SJCRH30 (cell line): ENCODE results near the gene ERBB2. TPM values are rescaled to one million over a fixed set of nuclear protein-coding genes. Genes with fewer than 3 reads are reported as not detected.
"Not testable (repeated sequence)": the region's sequence is repeated elsewhere in the genome, so short reads cannot be mapped to it uniquely, and the experiment has no call there.

Experiments
- DNase-seq, 2 experiments: peaks; one replicate each; pipeline ENCODE4 v3.0.0-alpha.2; 2015 to 2020
- H3K27ac ChIP-seq: fragments of 250-450 bp; sonication (Bioruptor Pico); 2 replicates; pipeline ENCODE4 v1.5.1; 2020; ENCODE audit warnings: mild to moderate bottlenecking, moderate library complexity
- H3K27me3 ChIP-seq: fragments of 250-450 bp; sonication (Bioruptor Pico); 2 replicates; pipeline ENCODE4 v1.5.1; 2020; ENCODE audit warnings: mild to moderate bottlenecking, moderate library complexity
- H3K36me3 ChIP-seq: fragments of 250-450 bp; sonication (Bioruptor Pico); 2 replicates; pipeline ENCODE4 v1.5.1; 2020; ENCODE audit warnings: mild to moderate bottlenecking, moderate library complexity
- H3K4me1 ChIP-seq: fragments of 250-450 bp; sonication (Bioruptor Pico); 2 replicates; pipeline ENCODE4 v1.5.1; 2020; ENCODE audit warnings: mild to moderate bottlenecking, moderate library complexity
- H3K4me3 ChIP-seq: fragments of 250-450 bp; sonication (Bioruptor Pico); 2 replicates; pipeline ENCODE4 v1.5.1; 2020; ENCODE audit warnings: mild to moderate bottlenecking, moderate library complexity
- H3K9me3 ChIP-seq: fragments of 250-450 bp; sonication (Bioruptor Pico); replicated peaks from 2 replicates; pipeline ENCODE4 v1.5.1; 2020; ENCODE audit warnings: mild to moderate bottlenecking, moderate library complexity
- total RNA-seq: library from RNA; depleted of rRNA; stranded (reverse); fragments of >200 nt; shearing (Covaris generic); gene quantifications from 2 replicates; pipeline ENCODE4 v1.2.3, GENCODE V29; 2014

Gene ERBB2
- total RNA-seq, 1 experiment from 2014 or later, result 8.7 TPM

GRCh38 chr17:39756380-39757079 lies 56.7 kb downstream of the ERBB2 start:
- no peak for DNase-seq
- no peaks in the 10 kb centered on the region for H3K9me3 ChIP-seq
- peaks cover 8% of the 10 kb centered on the region; the same call in 1 of the 2 replicates for H3K27me3 ChIP-seq
- H3K4me3 ChIP-seq, result no peak overlapping the region
- no peak overlapping the region for H3K27ac ChIP-seq
- H3K4me1 ChIP-seq, result no peaks in the 10 kb centered on the region
- H3K36me3 ChIP-seq, result no peaks in the 10 kb centered on the region

DNA sequence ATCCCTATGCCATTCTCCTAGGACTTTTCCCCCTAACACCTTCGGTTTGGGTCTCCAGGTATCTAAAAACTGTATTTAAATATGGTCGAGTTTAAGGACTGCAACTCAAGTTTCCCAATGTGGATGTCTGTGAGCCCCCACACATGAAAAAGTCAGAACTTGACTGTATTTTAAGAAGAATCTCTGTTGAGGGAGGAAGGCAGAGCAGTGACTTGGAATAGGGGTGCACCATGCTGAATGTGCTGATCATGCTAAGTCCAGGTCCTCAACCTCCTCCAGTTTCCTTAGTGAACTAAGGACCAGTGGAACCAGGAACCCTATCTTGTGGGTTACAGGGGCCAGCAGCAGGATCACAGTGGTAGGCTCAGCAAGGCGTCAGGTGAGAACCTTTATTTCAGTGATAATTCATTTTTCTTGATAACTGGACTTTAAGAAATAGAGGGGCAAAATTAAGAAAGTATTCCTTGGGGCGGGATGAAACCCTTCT lies 57.4 kb downstream of the ERBB2 start:
- Histone ChIP-seq H3K27me3 (peaks cover 8% of the 10 kb centered on the region; the same call in 1 of the 2 replicates), H3K27ac (no peak overlapping the region), H3K4me1 (no peaks in the 10 kb centered on the region; the same call in 1 of the 2 replicates), H3K36me3 (no peaks in the 10 kb centered on the region), H3K9me3 (no peaks in the 10 kb centered on the region), H3K4me3 (no peak overlapping the region)
- no peak for DNase-seq

DNA sequence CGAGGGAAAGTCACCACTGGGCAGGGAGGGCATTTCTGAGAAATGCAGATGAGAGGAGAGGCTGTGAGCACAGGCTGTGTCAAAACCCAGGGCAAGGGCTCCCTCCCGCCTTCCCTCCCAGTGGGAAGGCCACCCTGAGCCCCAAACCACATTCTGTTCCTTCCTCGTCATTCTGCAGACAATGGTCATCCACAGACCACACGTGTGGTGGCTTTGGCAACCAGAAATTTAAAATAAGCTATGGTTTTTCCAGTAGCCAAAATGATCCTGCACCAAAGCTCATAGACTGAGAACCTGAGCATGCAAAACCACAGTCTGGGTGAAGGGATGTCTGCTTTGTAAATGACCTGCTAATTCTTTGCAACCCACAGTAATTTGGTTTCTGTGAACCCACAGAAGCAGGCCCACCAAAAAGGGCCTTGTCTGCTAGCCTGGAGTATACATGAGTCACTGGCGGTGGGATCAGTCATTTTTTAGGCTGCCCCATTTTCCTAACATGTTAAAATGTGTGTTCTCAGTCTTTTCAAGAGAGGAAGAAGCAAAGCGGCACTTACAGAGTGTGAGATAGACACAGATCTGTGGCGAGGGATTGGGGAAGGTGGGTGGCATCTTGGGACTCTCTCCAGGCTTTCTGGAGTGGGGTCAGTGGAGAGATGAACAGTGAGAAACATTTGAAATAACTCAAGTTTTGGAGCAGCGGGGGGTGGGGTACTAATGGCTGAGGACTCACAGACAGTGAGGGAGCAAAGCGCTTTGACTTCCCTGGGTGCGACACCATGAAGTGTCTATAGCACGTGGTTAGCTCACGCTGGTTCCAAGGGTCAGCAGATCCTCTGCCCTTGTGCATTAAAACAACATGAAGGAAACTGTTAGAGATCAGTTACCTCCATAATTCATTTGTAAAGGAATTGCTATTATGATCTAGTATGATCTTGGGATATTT lies 58.3 kb downstream of the ERBB2 start:
- Histone ChIP-seq H3K9me3 (no peaks in the 10 kb centered on the region), H3K36me3 (no peaks in the 10 kb centered on the region), H3K4me1 (peaks cover 9% of the 10 kb centered on the region; the same call in 1 of the 2 replicates), H3K27me3 (peaks cover 8% of the 10 kb centered on the region; the same call in 1 of the 2 replicates), H3K4me3 (no peak overlapping the region), H3K27ac (no peak overlapping the region)
- no peak for DNase-seq

DNA sequence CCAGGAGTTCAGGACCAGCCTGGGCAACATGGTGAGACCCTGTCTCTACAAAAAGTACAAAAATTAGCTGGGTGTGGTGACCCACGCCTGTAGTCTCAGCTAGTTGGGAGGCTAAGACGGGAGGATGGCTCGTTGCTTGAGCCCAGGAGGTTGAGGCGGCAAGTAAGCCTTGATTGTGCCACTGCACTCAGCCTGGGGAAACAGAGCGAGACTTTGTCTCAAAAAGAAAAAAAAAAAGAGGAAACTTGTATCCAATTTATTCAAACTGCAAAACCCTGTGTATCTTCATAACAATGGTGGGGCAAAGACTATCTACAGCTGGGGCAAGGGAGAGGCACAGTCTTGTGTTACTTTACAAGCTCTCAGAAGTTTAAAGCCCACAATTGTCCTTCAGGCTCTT lies 59.3 kb downstream of the ERBB2 start:
- no peak for DNase-seq
- H3K27ac ChIP-seq, result no peak overlapping the region
- H3K4me1 ChIP-seq, result peaks cover 14% of the 10 kb centered on the region; the same call in 1 of the 2 replicates
- peaks cover 8% of the 10 kb centered on the region; the same call in 1 of the 2 replicates for H3K27me3 ChIP-seq
- no peak overlapping the region for H3K4me3 ChIP-seq
- no peaks in the 10 kb centered on the region for H3K36me3 ChIP-seq
- H3K9me3 ChIP-seq, result no peaks in the 10 kb centered on the region

DNA sequence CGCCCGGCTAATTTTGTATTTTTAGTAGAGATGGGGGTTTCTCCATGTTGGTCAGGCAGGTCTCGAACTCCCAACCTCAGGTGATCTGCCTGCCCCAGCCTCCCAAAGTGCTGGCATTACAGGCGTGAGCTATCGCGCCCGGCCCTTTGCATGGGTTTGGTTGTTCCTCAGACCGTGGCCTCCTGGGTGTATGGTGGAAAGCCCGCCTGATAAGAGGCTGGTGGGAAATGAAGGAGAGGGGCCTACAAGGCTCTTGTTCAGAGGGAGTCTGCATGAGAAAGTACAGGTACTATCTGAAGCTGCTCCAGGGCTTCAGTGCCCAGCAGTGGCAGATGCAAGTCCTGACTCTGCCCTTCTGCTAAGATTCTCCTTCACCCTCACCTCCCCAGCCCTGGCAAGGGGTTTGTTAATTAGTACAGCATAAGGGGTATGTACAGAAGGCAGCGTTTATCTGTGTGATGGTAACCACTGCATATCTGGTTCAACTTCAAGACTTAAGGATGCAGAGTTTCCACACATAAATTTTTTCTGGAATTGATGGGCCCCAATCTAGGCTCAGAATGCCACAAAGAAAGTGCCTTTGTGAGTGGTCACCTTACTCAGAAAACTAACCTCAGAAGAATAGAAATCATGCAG lies 62.1 kb downstream of the ERBB2 start:
- Histone ChIP-seq H3K27ac (no peak overlapping the region), H3K27me3 (no peaks in the 10 kb centered on the region; the same call in 1 of the 2 replicates), H3K9me3 (no peaks in the 10 kb centered on the region), H3K4me3 (no peak overlapping the region), H3K36me3 (no peaks in the 10 kb centered on the region), H3K4me1 (peaks cover 14% of the 10 kb centered on the region; the same call in 1 of the 2 replicates)
- DNase-seq, result no peak

DNA sequence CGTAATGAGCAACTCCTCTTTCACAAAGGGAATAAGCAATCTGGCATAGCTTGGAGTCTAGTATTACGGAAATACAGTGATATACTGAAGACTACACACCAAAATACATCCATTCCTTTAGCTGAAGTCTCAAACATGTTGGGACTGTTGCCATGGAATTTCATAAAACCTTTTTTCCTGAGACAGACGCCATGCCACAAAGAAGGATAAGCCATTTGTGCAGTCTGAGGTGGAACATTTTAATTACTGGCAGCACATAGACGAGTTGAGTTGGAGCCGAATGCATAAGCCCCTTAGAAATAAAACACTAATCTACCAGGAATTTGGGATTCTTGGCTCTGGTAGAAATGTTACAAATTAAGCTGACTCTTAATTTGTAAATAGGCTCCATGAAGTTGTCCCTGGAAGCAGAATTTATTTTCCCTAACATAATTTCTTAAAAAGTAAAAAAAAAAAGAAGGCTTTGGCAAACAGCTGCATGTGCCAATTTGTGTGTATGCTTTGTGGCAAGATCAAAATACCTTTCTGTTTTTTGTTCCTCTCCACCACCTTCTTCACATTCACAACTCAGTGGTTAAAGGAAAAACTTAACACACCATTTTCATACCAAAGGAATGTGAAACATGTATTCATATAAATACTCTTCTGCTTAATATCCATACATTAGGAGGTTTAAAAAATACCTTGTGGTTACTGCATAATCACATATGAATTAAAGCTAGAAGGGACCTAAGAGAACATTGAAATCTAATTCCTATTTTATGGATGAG lies 63.4 kb downstream of the ERBB2 start:
- no peak for DNase-seq
- H3K9me3 ChIP-seq, result no peaks in the 10 kb centered on the region
- H3K27me3 ChIP-seq, result no peaks in the 10 kb centered on the region; the same call in 1 of the 2 replicates
- H3K27ac ChIP-seq, result peak overlapping the region; percentile 2; the same call in 1 of the 2 replicates
- peaks cover 14% of the 10 kb centered on the region; the same call in 1 of the 2 replicates for H3K4me1 ChIP-seq
- H3K36me3 ChIP-seq, result no peaks in the 10 kb centered on the region
- H3K4me3 ChIP-seq, result no peak overlapping the region

GRCh38 chr17:39764171-39764570 lies 64.3 kb downstream of the ERBB2 start:
- DNase-seq, H3K9me3 ChIP-seq, H3K27me3 ChIP-seq, H3K4me3 ChIP-seq, H3K36me3 ChIP-seq, H3K27ac ChIP-seq: not testable (repeated sequence)
- H3K4me1 ChIP-seq, result peaks cover 14% of the 10 kb centered on the region; the same call in 1 of the 2 replicates

DNA sequence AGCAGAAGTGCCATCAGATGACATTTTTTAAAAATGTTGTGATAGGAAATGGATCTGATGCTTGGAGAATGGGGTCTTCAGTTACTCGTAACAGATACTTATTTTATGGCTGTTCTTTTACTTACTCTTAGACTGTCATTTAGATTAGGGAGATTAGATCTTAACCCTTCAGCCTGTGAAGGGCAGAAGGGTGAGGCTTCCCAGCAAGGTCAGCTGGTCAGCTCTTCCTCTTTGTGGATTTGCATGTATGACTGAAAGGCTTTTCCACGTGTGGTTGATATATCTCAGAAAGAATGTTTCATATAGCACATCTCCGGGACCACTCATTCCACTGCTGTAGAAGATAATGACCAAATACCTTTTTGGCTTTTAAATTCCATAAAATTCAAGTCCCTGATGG lies 65.3 kb downstream of the ERBB2 start:
- H3K27me3 ChIP-seq, result no peaks in the 10 kb centered on the region; the same call in 1 of the 2 replicates
- no peaks in the 10 kb centered on the region for H3K9me3 ChIP-seq
- no peaks in the 10 kb centered on the region for H3K36me3 ChIP-seq
- H3K27ac ChIP-seq, result no peak overlapping the region
- no peak for DNase-seq
- H3K4me1 ChIP-seq, result peaks cover 14% of the 10 kb centered on the region; the same call in 1 of the 2 replicates
- no peak overlapping the region for H3K4me3 ChIP-seq

DNA sequence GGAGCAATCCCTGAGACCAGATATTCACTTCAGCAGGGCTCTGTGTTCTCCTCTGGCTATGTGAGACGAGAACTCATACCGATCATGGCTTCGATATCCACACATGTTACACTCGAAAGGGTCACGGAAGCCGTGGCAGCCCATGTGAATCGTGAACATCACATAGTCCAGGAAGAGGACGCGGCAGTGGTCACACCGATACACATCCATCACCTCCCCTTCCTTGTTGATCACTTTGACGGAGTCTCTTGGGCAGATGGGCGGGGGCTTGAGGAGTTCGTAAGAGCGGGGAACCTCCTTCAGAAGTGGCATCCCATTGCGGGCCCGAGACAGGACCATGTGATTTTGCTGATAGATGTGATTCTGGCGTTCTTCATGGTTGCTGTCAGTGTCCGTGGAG lies 65.9 kb downstream of the ERBB2 start:
- Histone ChIP-seq H3K27ac (no peak overlapping the region), H3K4me3 (no peak overlapping the region)

GRCh38 chr17:39767147-39767546 lies 67.3 kb downstream of the ERBB2 start:
- DNase-seq, result no peak
- no peak overlapping the region for H3K27ac ChIP-seq
- H3K4me3 ChIP-seq, result no peak overlapping the region
- no peaks in the 10 kb centered on the region; the same call in none of the 2 replicates for H3K27me3 ChIP-seq
- no peaks in the 10 kb centered on the region for H3K9me3 ChIP-seq
- H3K36me3 ChIP-seq, result no peaks in the 10 kb centered on the region
- H3K4me1 ChIP-seq, result peaks cover 14% of the 10 kb centered on the region; the same call in 1 of the 2 replicates

More for the DNA sequence above, 65.9 kb downstream of the ERBB2 start:
- no peaks in the 10 kb centered on the region; the same call in 1 of the 2 replicates for H3K27me3 ChIP-seq
- H3K36me3 ChIP-seq, result no peaks in the 10 kb centered on the region
- no peaks in the 10 kb centered on the region for H3K9me3 ChIP-seq
- H3K4me1 ChIP-seq, result peaks cover 14% of the 10 kb centered on the region; the same call in 1 of the 2 replicates
- DNase-seq, result no peak

- Histone ChIP-seq H3K4me3 (no peak overlapping the region), H3K27me3 (peaks cover 11% of the 10 kb centered on the region), H3K9me3 (no peaks in the 10 kb centered on the region), H3K36me3 (no peaks in the 10 kb centered on the region), H3K4me1 (no peaks in the 10 kb centered on the region), H3K27ac (no peak overlapping the region)
- no peak for DNase-seq
These were observed 70.2 kb downstream of the ERBB2 start for GRCh38 chr17:39769974-39770587.

GRCh38 chr17:39772415-39772814 lies 72.6 kb downstream of the ERBB2 start:
- DNase-seq, result no peak
- Histone ChIP-seq H3K4me3 (no peak overlapping the region), H3K9me3 (no peaks in the 10 kb centered on the region), H3K27ac (no peak overlapping the region), H3K4me1 (no peaks in the 10 kb centered on the region), H3K36me3 (no peaks in the 10 kb centered on the region), H3K27me3 (peaks cover 15% of the 10 kb centered on the region)
